DMS53 treated with DMSO at 0.1 percent for 48 hours (cell line): Measurements from ENCODE around the gene SLC25A29.
"Not testable (repeated sequence)": the region's sequence is repeated elsewhere in the genome, so short reads cannot be mapped to it uniquely, and the experiment has no call there.

Source experiments
- DNase-seq: peaks from one replicate; lab custom pipeline; 2025; ENCODE audit not compliant: unreplicated experiment; lab: John Stamatoyannopoulos, UW

The SLC25A29 gene, protein sequence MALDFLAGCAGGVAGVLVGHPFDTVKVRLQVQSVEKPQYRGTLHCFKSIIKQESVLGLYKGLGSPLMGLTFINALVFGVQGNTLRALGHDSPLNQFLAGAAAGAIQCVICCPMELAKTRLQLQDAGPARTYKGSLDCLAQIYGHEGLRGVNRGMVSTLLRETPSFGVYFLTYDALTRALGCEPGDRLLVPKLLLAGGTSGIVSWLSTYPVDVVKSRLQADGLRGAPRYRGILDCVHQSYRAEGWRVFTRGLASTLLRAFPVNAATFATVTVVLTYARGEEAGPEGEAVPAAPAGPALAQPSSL

DNA sequence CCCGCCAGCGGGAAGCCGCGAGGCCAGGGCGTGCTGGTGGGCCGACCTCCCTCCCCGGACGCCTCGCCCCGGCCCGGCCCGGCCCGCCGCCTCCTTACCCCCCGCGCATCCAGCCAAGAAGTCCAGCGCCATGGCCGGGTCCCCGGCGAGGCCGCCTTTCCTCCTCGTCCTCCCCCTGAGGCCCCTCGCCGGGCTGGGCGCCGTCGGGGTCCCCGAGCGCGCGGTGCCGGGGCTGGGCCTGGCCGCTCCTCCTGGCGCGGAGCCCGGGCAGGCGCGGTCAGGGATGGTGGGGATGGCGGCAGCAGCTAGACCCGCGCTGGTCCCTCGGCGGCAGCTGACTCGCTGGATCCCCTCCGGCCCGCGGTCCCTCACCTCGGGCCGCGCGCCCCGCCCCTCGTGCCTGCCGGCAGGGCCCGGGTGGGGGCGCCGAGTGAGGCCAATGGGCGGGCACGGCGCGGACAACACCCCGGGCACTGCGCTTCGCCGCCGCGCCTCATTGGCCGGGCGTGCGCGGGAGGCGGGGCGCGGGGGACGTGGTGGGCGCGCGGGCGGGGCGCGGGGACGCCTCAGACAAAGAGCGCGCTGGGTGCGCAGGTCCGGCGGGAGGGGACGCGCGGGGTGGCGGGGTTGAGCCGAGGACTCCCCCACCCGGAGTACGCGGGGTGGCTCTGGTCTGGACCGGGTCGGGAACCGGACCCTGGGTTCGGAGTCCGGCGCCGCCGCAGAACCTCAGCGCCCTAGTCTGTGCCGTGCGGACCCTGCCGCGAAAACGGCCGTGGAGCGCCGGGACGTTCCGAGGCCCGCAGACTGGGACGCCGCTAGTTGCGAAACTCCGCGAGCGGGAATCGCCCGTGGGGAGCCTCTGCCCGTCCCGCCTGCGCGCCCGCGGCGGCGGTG is at the start of gene SLC25A29:
SLC25A29 (minus strand) TSS at position 344 of the 897 bp plus-strand sequence; CDS start at position 132, 212 bp downstream.
- peak; percentile 51 for DNase-seq

DNA sequence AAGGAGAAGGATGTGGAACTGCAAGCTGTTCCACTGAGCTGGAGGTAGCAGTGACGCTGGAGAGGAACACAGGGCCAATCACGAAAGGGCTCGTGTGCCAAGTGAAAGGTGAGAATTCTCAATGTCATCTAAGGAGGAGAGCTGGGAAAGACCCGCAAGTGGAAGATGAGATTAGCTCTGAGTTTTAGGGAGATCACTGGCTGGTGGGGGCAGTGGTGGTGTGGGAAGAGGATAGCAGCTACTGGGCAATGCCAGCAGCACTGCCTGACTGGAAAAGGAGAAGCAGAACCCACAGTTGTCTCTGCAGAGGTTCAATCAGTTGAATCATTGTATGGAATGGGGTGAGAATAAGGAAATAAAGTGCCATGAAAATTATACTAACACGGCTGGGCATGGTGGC is 44.7 kb upstream of the SLC25A29 start:
- DNase-seq: no peak

DNA sequence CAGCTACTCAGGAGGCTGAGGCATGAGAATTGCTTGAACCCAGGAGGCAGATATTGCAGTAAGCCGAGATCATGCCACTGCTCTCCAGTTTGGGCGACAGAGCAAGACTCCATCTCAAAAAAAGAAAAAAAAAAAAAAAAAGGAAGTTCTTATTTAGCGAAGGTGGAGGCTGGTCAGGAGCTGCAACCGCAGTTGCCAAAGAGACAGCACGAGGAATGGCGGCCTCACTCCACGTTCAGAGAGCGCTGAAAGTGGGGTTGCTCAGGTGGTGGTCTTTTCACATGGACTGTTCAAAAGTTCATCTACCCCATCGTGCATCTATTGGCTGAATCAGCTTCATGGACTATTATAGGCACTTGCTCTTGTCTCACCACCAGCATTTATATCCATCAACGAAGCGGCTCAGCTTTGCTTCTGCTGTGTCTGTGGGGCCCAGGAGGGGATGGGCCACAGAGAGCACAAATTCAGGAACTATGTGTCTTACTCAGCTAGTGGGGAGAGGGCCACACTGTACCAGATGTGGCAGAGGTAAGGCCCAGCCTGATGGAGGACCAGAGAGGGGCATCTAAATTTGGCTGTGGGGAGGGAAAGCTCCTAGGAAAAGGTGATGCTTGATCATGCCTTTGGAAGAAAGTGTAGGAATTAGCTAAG is 44.2 kb upstream of the SLC25A29 start:
- no peak for DNase-seq

DNA sequence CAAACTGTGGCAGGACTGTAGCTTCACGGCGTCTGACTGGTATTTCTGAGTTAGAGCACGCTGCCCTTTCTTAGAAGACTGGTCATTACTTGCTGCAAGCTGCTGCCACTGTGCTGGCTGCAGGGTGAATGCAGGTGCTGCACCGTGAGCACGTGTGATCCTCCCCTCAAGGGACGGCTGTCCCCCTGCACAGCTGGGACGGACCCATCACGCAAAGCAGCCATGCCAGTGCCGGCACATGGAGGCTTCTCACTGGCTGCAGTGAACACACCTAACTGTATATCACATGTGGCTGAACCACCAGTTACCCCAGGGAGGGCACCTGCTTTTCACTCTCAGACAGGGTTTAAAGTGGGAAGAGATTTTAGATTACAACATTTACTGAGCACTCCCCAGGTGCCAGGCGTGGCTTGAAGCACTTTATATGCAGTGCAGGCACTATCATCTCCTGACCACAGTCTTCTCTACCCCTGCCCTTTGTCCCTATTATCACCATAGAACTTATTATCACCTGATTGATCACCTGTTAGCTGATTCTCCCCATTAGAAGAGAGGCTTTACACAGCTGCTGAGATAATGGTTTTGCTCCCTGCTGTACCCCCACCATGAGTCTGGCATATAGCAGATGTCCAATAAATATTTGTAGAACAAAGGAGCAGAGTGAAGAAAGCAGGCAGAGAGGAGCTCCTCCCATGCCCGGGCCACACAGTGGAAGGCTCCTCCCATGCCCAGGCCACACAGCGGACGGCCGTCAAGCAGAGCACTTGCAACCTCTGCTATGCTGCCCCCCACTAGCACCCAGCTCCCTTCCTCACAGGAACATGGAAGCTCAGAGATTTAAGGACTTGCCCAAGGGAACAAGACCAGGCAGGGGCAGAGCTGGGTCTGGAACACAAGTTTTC is 42.8 kb upstream of the SLC25A29 start:
- no peak for DNase-seq

DNA sequence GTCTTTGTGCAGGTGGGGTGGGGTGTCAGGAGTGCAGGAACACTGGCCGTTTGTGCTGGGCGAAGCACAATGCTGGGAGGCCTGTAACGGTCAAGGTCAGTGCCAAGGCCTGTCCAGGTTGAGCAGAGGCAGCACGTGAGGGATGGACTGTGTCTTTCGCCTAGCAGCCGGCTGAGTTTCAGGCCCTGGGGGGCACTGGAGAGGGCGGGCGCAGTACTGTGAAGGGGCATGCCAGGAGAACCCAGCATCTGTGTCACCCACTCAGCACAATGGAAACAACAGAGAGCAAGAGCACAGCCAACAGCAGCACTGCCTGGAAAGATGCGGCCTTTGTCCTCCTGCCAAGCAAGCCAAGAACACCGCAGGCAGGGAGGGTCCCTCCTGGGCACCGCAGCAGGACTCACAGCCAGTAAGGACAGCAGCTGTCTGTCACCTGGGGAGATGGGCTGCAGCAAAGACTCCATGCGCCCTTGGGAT is 42.0 kb upstream of the SLC25A29 start:
- DNase-seq: no peak

DNA sequence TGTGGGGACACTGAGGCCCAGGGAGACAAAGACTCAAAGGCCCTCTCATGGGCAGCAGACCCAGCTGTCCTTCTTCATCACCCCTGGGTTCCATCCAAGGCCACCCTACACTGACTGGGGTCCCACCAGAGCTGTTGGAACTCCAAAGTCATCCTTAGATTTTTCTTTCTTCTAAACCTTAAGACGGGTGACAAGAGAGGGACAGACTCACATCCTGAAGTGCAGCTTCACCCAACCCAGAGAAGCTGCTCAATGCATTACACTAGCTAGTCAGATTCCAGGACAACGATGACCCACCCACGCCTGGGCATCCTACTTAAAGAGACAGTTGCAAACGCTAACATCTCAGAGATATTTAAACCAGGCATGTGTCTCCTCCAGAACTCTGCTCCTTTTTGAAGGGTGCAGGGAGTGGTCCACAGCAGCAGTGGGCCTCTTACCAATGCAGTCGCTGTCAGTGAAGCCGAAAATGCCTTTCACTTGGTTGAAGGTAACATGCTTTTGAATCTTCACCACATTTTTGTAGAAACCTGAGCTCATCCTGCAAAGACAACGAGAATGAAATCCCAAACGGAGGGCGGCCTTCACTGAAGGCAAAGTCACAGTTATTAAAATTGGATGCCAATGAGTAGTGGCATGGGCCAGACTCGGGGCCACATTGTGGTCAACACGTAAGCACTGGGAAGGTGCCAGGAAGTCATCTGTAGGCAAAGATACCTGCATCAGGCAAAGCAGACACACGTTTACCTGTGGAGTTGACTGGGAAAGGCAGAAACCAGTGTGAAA is 40.3 kb upstream of the SLC25A29 start:
- no peak for DNase-seq

DNA sequence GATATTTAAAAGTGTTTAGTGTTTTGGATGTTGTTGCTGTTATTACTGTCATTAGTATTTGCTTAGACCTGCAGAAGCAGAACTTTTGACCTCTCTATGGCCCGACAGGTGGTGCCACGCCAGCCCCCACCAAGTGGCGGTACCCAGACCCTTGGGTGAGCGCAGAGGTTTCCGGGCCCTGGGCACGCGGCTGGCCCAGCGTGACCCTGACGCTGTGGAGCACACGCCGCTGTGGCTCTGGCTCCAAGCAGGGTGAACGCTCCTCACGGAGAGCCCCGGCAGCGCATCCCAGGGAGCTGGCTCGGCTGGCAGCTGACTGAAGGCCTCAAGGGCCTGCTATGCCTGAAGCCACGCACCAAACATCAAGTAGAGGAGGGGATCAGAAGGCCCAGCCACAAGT is 39.5 kb upstream of the SLC25A29 start:
- no peak for DNase-seq

DNA sequence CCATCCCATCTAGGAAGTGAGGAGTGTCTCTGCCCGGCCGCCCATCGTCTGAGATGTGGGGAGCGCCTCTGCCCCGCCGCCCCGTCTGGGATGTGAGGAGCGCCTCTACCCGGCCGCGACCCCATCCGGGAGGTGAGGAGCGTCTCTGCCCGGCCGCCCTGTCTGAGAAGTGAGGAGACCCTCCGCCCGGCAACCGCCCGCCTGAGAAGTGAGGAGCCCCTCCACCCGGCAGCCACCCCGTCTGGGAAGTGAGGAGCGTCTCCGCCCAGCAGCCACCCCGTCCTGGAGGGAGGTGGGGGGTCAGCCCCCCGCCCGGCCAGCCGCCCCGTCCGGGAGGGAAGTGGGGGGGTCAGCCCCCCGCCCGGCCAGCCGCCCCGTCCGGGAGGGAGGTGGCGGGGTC is 38.4 kb upstream of the SLC25A29 start:
- DNase-seq: not testable (repeated sequence)

DNA sequence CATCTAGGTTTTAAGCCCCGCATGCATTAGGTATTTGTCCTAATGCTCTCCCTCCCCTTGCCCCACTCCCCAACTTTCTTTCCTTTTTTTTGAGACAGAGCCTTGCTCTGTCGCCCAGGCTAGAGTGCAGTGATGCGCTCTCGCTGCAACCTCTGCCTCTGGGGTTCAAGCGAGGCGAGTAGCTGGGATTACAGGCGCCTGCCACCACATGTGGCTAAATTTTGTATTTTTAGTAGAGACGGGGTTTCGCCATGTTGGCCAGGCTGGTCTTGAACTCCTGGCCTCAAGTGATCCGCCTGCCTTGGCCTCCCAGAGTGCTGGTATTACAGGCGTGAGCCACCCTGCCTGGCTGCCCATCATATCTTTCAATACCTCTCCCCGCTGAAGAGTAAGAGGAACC is 36.6 kb upstream of the SLC25A29 start:
- DNase-seq: not testable (repeated sequence)

DNA sequence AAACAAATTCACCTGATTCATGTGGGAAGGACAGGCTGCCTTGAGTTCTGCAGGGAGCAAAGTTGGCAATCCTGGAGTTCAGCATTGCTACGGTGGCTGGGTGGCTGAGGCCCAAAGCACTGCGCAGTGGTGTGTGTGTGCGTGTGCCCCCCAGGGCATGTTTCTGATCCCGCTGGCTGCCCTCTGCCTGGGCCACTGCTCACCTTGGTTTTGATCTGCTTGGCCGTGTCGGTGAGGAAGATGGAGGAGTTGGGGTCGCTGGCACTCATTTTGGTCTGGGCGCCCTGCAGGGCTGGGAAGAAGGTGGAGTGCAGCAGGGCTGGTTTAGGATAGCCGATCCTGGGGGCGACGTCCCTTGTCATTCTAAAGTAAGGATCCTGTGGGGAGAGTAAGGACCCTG is 36.0 kb upstream of the SLC25A29 start:
- DNase-seq: no peak

DNA sequence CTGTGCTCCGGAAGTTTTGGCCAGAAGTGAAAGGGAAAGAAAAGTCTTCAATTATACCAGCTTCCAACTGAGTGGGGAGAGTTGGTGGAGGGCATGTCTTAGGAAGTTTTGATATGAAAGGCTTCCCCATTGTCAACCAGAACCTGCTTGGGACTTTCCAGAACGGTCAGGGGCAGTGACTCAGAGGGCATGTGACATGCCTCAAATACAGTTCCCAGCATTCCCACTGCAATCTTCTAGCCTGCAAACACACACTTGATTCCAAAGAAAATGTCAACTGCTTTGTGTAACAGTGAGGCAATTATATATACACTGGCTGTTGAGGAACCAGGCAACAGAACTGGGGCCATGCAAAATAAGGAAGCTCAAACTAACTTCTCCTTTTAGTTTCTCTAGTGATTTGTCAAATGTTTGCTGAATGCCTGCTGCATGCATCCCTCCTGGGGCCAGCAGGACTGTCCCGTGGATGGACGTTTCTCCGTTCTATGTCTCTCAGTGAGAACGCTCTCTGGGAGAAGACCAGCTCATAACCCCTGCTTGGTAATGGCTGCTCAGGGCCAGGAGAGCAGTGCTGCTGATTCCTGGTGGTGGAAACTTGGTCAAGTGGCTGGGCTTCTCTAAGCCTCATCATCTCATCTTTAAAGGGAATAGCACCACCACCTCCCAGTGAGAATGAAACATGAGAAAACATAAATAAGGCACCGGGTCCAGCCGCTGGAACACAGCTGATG is 35.2 kb upstream of the SLC25A29 start:
- DNase-seq: no peak

DNA sequence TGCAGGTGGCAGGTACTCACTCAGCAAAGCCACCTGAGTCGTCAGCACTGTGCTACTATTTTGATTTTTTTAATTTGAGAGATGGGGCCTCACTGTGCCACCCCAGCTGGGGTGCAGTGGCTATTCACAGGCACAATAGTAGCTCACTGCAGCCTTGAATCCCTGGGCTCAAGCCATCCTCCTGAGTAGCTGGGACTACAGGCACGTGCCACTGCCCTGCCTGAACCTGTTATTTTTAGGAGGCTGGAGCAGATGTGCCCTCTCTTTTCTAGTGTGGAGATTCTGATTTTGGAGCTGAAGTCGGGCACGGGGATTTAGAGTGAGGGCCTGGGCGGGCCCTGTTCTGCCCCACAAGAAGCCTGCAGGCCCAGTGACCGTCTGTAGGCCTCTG is 34.2 kb upstream of the SLC25A29 start:
- no peak for DNase-seq

DNA sequence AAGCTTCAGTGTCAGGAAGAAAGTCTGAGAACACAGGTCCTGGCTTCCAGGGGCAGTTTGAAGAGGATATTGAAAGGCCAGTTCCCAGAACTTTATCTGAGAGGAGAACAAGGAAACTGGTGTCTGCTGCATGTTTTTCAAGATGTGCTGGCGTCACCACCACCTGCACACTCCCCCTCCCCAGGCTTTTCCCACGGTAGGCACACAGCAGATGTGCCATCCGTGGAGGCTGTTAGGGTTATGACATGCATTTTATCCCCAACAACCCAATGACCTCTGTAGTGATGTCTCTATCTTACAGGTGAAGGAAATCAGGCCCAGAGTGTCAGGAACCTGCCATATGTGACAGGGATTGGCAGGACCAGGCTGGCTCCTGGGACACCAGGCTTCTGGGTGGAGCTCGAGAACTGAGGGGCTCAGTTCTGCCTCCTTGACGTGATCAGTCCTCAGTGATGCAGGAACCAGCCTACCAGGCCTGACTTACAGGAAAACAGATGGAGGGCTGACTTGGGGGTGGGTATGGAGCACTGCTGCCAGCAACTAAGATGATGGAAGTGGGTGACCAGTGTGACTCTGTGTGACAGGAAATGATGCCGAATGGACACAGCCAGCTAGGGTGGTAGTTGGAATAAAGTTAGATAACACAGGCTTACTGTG is 33.6 kb upstream of the SLC25A29 start:
- DNase-seq: no peak

DNA sequence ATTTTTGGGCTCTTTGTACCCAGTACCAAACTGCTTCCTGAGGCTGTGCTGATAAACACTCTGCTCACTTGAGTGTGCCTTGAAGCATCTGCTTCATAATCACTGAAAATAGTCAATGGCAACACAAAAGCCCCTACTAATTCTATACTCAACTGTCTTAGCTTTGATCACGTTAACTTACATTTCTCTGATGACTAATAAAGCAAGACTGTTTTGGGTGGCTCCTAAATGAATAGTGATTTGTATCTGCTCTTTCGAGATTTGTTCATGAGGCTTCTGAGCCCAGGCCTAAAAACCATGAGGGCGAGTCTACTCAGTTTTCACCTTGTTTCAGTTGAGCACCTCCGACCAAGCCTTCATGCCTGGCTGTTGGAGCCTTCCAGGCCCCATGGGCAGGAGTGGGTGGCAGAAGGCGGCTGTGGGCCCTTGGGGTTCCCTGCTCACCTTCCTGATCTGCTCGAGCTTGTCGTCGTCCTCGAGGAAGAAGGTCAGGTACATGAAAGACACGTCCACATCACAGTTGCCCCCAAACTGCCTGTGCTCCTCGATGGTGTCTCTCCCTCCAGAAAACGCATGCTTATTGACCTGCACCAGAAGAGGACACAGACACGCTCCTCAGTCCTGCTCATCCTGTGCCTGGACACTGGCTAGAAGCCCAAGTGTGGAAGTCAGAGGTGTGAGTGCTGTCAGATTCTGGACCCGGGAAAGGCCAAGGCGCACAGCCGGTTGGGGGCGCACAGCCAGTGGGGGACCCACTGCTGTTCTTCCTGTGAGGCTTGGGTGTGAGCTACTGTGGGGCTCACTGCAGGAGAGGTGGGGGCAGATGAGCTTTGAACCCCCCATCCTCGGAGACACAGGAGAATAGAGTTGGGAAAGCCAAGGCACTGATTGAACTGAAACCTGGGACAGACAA is 30.6 kb upstream of the SLC25A29 start:
- DNase-seq: no peak

DNA sequence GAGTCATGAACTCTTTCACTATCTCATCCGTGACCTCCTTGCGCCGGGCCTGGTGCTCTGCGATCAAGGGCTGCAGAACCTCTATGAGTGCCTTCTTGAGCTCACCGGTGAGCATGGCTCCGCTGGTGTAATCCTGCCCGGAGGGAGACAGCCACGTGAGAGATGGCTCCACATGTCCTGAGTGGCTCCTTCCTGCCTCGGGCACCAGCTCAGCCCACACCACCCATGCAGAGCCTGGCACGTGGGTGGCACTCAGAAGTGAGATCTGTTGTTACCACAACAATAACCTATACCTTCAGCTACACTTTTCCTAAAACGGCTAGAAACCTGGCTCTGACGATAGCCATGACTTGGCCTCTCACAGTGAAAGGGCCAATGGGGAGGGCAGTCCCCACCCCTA is 28.7 kb upstream of the SLC25A29 start:
- DNase-seq: no peak

DNA sequence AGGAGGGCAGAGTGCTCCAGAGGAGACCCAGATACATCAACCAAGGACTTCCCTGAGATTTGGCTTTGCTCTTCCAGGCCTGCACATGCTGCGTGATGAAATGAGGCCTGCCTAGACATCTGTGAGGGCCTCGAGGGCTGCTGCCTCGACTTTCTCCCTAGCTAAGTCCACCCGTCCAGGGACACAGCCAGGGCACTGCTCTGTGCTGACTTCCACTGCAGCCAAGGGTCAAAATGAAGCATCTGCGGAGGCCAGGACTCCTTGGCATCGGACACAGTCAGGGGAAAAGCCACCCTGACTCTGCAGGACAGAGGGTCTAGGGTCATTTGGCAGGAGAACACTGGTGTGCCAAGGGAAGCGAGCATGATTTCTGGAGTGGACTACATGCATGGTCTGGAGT is 27.6 kb upstream of the SLC25A29 start:
- DNase-seq: no peak

DNA sequence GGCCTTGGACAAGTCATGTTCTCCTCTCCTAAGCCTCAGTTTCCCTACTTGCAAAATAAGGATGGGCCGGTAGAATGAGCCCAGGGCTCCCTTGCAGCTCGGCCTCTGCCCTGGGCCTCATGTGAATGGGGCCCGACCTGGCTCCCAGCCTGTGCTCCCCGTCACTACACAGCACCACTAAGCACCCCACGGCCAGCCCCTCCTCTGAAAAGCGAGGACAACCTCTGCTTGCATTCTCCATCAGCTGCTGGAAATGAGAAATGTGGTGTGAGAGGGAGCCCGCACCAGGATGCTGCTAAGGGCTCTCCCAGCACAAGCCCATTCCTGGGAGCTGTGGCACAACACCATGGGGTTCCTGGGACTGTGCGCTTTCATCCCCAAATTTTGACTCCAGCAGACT is 27.1 kb upstream of the SLC25A29 start:
- no peak for DNase-seq

DNA sequence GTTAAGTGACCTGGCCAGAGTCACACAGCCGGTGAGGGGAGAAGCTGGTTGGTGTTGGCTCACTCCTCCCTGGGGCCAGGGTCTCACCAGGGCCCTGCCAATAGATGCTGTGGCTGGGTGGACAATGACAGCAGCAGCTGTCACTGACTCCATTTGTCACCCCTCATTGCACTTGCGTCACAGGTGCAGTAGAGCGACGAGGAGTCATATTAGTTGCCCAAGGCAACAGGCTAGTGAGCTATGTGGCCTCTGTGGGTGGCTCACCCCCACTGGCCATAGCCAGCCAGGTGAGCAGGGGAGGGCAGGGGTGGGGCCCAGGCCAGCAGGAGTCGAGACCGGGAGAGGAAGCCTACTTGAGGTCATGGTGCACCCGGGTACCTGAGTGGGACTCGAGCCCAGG is 26.6 kb upstream of the SLC25A29 start:
- peak; percentile 51 for DNase-seq
